HTERT RPE-1 (cell line): ENCODE results near the gene ONECUT1.

ENCODE experiments used
- in situ Hi-C: fragments of 300-500 bp; cut with MboI; formaldehyde crosslinking; loops from 4 replicates; pipeline ENCODE4 v1.14.3; 2020; ENCODE audit warnings: low sequenced_read_pairs

ONECUT1 gene

GRCh38 chr15:52797625-52798501 lies 7.7 kb upstream of the ONECUT1 start:
- in situ Hi-C loops = no loop called here

- in situ Hi-C loops = no loop called here
Observed at GRCh38 chr15:52796753-52797520, 6.8 kb upstream of the ONECUT1 start.

GRCh38 chr15:52796228-52796521 lies 6.0 kb upstream of the ONECUT1 start:
- in situ Hi-C loops = no loop called here

- in situ Hi-C loops = no loop called here
Observed at GRCh38 chr15:52795464-52796227, 5.5 kb upstream of the ONECUT1 start.

GRCh38 chr15:52794665-52795463 lies 4.7 kb upstream of the ONECUT1 start:
- in situ Hi-C loops = no loop called here

- in situ Hi-C loops = no loop called here
Observed at GRCh38 chr15:52791776-52792175, 1.6 kb upstream of the ONECUT1 start.

- in situ Hi-C loops = no loop called here
Observed at GRCh38 chr15:52790941-52791751, 1.0 kb upstream of the ONECUT1 start.

- in situ Hi-C loops = no loop called here
Observed at GRCh38 chr15:52789601-52790168, 451 bp downstream of the ONECUT1 start.

GRCh38 chr15:52789008-52789600 lies 1.0 kb downstream of the ONECUT1 start:
- in situ Hi-C loops = no loop called here

- in situ Hi-C loops = no loop called here
Observed at GRCh38 chr15:52788099-52788986, 1.8 kb downstream of the ONECUT1 start.

- in situ Hi-C loops = no loop called here
Observed at GRCh38 chr15:52787549-52788098, 2.5 kb downstream of the ONECUT1 start.

GRCh38 chr15:52787123-52787503 lies 3.0 kb downstream of the ONECUT1 start:
- in situ Hi-C loops = no loop called here

- in situ Hi-C loops = no loop called here
Observed at GRCh38 chr15:52786436-52787122, 3.6 kb downstream of the ONECUT1 start.

- in situ Hi-C loops = no loop called here
Observed at GRCh38 chr15:52785672-52786406, 4.3 kb downstream of the ONECUT1 start.

- in situ Hi-C loops = no loop called here
Observed at GRCh38 chr15:52784799-52785671, 5.1 kb downstream of the ONECUT1 start.
